ENCODE results near the gene RETN.

Gene RETN

DNA sequence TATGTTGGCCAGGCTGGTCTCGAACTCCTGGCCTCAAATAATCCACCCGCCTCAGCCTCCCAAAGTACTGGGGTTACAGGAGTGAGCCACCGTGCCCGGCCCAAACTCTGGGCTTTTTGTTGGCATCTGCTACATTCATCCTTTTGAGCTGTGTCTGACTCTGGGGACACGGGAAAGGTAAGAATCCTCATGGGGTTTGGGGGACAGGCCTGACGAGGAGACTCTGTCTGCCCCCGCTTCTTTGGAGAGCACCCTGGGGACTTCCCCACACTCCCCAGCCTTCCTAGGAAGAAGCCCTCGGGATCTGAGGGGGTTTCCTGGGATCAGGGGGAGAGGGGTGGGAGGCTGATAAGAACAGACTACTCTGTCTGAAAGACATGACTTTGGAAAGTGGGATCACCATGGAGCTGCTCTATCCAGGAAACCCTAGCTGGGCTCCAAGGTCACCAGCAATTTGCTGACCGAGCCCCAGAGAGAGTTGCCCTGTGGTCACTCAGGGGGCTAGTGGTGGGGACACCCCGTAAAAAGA lies 41.1 kb downstream of the RETN start:
- no peak for DNase-seq

DNA sequence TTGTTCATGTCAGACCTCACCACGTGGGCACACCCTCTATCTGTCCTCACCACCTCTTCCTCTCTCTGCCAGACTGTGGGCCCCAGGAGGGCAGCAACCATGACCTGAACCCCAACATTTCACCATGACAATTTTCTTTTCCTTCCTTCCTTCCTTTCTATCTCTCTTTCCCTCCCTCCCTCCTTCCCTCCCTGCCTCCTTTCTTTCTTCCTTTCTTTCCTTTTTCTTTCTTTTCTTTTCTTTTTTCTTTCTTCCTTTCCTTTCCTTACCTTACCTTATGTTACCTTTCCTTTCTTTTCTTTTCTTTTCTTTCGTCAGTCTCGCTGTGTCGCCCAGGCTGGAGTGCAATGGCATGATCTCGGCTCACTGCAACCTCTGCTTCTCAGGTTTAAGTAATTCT lies 41.8 kb downstream of the RETN start:
- no peak for DNase-seq

DNA sequence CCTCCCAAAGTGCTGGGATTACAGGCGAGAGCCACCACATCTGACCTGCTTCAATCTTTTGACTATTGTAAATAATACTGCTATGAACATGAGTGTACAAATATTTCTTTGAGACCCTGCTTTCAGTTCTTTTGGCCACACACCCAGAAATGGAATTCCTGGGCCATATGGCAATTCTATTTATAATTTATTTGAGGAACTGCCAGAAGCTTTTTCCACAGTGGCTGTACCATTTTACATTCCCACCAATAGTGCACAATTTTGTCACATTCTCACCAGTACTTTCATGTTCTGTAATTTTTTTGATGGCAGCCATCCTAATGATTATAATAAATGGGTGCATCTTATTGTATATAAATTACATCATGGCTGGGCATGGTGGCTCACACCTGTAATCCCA lies 46.8 kb downstream of the RETN start:
- no peak for DNase-seq

DNA sequence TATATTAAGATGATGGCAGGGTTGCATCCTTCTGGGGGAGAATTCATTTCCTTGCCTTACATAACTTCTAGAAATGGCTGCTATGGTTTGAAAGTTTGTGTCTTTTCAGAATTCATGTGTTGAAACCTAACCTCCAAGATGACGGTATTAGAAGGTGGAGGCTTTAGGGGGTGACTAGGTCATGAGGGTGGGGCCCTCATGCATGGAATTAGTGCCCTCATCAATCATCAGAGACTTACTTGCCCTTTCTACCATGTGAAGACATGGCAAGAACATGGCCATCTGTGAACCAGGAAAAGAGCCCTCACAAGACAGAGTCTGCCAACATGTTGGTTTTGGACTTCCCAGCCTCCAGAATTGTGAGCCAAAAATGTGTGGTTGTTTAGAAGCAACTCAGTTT lies 47.9 kb downstream of the RETN start:
- no peak for DNase-seq

DNA sequence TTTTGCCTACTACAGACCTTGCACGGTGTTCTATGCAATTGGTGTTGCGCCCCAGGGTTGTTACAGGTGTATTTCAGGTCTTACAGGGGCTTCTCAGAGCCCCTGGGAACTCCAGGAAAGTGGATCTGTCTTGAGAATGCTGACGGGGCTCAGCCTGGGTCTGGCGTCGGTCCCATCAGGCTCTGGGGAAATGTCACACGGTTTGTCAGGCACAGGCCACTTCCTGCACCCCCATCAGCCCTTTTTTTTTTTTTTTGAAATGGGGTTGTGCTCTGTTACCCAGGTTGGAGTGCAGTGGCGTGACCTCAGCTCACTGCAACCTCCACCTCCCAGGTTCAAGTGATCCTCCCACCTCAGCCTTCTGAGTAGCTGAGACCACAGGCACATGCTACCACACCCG lies 49.8 kb downstream of the RETN start:
- no peak for DNase-seq

All from EL (cell line).